HG03378 (cell line): Measurements from ENCODE around the gene WDR1.
"Not testable (repeated sequence)": the region's sequence is repeated elsewhere in the genome, so short reads cannot be mapped to it uniquely, and the experiment has no call there.

Experiments
- ATAC-seq: cut with Tn5 transposase; IDR thresholded peaks from one replicate; pipeline ENCODE4 v1.9.1; 2021; ENCODE audit warnings: mild to moderate bottlenecking, moderate library complexity; ENCODE audit not compliant: unreplicated experiment

Gene WDR1

GRCh38 chr4:10134141-10134540, 17.5 kb upstream of the WDR1 start:
- no peak for ATAC-seq

- no peak for ATAC-seq
Measured at GRCh38 chr4:10131202-10131601, 14.6 kb upstream of the WDR1 start.

- no peak for ATAC-seq
Measured at GRCh38 chr4:10130178-10130888, 13.7 kb upstream of the WDR1 start.

GRCh38 chr4:10129196-10130177, 12.9 kb upstream of the WDR1 start:
- no peak for ATAC-seq

- no peak for ATAC-seq
Measured at GRCh38 chr4:10128761-10129160, 12.2 kb upstream of the WDR1 start.

- ATAC-seq, result not testable (repeated sequence)
Measured at GRCh38 chr4:10127531-10127930, 10.9 kb upstream of the WDR1 start.

GRCh38 chr4:10124167-10124930, 7.8 kb upstream of the WDR1 start:
- ATAC-seq, result no peak

GRCh38 chr4:10123227-10124101, 6.9 kb upstream of the WDR1 start:
- no peak for ATAC-seq

- ATAC-seq, result no peak
Measured at GRCh38 chr4:10122236-10122932, 5.8 kb upstream of the WDR1 start.

- no peak for ATAC-seq
Measured at GRCh38 chr4:10121568-10122208, 5.1 kb upstream of the WDR1 start.

- ATAC-seq, result no peak
Measured at GRCh38 chr4:10120943-10121567, 4.5 kb upstream of the WDR1 start.

GRCh38 chr4:10119773-10120172, 3.2 kb upstream of the WDR1 start:
- no peak for ATAC-seq

GRCh38 chr4:10119278-10119677, 2.7 kb upstream of the WDR1 start:
- no peak for ATAC-seq

GRCh38 chr4:10118048-10119004, 1.7 kb upstream of the WDR1 start:
- ATAC-seq, result no peak

- ATAC-seq, result no peak
Measured at GRCh38 chr4:10117359-10118047, 904 bp upstream of the WDR1 start.

GRCh38 chr4:10115797-10116568, 616 bp downstream of the WDR1 start:
- peak; percentile 34 for ATAC-seq
